ENCODE results near the gene B4GALT2.

Gene B4GALT2

DNA sequence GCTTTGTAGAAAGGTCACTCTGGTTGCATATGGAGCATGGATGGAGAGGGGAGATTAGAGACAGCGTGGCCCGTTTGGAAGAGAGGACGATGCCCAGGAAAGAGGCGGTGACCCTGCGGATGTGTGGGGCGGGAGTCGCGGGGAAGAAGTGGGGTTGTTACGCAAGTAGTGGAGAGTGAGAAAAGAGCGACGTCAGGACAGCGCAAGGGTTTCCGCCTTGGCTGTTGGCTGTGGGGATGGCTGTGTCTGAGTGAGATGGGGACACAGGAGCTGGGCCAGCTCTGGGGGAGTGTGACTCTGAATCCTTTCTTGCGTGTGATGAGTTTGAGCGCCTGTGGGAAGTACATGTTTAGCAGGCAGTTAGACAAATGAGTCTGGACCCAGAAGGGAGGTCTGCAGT is 3.8 kb downstream of the B4GALT2 start:
- in situ Hi-C loops (cut with MboI; ENCODE audit: low sequenced_read_pairs) = no loop called here

DNA sequence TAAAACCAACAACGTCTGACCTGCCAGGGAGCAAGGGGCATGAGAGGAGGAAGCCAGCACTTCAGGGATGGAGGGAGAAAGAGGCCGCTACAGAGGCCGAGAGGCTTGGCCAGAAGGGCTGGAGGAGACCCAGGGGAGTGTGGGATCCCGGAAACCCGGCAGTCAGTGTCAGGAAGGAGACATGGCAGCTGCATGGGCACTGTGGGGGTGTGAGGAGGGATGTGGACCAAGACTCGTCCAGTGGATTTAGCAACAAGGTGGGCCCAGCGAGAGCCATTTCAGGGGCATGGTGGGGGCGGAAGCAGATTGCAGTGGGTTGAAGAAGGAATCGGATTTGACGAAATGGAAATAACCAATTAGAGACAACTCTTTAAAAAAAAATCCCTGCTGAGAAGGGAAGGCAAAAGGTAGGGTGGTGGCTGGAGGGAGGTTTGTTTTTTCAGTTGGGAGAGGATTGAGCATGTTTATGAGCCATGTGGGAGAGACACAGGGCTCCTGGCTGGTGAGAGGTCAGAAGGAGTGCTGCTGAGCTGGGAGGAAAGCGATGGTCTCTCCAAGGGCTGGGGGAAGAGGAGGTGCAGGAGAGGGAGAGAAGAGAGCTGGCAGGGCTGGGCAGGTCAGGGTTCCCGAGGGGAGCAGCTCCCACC is 4.4 kb downstream of the B4GALT2 start:
- in situ Hi-C loops (cut with MboI; ENCODE audit: low sequenced_read_pairs) = no loop called here

GRCh38 chr1:43984855-43985254 is 5.8 kb downstream of the B4GALT2 start:
- in situ Hi-C loops (cut with MboI; ENCODE audit: low sequenced_read_pairs) = no loop called here

GRCh38 chr1:43985984-43986595 is 7.1 kb downstream of the B4GALT2 start:
- in situ Hi-C loops (cut with MboI; ENCODE audit: low sequenced_read_pairs) = no loop called here

- in situ Hi-C loops (cut with MboI; ENCODE audit: low sequenced_read_pairs) = no loop called here
Measured at GRCh38 chr1:43986712-43987111, 7.7 kb downstream of the B4GALT2 start.

GRCh38 chr1:43987159-43987902 is 8.3 kb downstream of the B4GALT2 start:
- in situ Hi-C loops (cut with MboI; ENCODE audit: low sequenced_read_pairs) = no loop called here

- in situ Hi-C loops (cut with MboI; ENCODE audit: low sequenced_read_pairs) = no loop called here
Measured at GRCh38 chr1:43990271-43991199, 11.5 kb downstream of the B4GALT2 start.

GRCh38 chr1:43991200-43991475 is 12.1 kb downstream of the B4GALT2 start:
- in situ Hi-C loops (cut with MboI; ENCODE audit: low sequenced_read_pairs) = no loop called here

DNA sequence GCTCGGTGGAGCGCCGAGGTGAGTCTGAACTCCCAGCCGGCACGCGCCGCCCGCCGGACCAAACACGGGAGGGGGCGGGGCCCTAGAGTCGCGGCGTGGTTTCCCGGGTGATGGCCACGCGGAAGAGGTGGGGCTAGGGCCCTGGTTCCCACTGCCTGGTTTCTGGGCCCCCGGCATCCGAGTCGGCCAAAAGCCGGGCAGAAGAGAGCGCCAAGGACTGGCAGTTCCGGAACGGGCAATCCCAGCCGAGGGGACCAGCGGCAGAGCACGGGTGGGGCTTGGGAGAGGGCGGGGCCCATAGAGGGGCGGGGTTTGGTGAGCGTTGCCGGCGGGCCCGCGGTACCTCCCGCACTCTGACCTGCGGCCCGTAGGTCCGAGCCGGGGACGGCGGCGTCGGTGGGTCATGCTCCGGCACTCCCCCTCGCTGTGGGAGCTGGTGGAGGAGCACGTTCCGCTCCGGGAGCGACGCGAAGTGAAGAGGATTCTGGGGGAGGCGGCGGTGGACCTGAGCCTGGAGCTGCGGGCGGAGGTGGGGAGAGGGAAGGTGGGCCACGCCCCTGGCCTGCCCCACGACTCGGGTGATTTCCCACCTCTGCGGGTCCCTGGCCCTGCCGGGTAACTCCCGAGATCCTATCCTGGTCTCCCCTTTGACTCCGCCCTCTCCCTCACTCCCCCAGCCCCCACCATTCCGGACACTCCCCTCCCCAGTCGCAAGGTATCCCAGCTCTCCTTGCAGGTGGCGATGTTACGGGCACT is 12.6 kb downstream of the B4GALT2 start, which contains the start of gene CCDC24:
TSS of gene CCDC24 (plus strand) at position 124 of the 756 bp plus-strand sequence. CDS start at position 404, 280 bp downstream.
- in situ Hi-C loops (cut with MboI; ENCODE audit: low sequenced_read_pairs) = no loop called here

DNA sequence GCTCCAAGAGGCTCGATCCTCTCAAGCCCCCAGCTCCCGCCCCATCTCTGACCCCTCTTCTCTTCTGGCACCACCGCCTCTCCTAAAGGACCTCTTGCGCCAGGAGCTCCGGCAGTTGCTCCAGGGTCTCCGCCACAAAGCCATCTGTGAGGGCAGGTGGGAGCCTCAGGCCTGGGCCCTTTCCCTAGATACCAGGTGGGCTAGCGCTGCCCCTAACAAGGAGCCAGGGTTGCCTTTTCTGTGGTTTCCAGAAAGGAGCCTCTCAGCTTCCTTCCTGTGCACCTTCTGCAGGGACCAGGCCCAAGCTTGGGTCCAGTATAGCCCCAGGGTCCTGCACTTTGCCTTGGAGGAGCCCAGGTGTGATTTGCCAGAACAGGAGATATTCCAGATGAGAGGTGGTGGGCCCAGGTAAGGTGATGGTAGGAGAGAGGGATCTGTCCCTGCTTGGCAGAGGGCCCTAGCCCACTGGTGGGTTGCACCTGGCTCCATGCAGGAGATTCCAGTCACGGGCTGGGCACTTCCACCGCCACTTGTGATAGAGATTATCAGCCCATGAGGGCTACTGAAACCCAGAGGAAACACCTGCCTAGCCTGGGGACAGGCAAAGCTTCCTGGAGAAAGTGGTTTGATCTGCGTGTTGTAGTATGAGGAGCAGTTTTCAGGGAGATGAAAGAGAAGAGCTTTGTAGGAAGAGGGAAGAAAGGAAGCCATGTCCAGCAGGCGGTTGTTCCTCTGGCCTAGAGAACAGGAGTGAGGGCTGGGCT is 13.4 kb downstream of the B4GALT2 start:
- in situ Hi-C loops (cut with MboI; ENCODE audit: low sequenced_read_pairs) = no loop called here

- in situ Hi-C loops (cut with MboI; ENCODE audit: low sequenced_read_pairs) = no loop called here
Measured at GRCh38 chr1:43993206-43993914, 14.3 kb downstream of the B4GALT2 start.

DNA sequence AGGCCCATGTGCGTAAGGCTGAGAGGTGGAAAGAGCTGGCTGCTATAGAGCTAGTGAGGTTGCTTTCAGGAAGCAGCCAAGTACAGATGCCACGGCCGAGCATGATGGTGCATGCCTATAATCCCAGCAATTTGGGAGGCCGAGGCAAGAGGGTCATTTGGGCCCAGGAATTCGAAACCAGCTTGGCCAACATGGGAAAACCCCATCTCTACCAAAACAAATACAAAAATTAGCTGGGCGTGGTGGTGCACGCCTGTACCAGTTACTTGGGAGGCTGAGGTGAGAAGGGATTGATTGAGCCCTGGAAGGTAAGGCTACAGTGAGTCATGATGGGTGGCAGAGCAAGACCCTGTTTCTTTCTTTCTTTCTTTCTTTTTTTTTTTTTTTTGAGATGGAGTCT is 15.1 kb downstream of the B4GALT2 start:
- in situ Hi-C loops (cut with MboI; ENCODE audit: low sequenced_read_pairs) = no loop called here

DNA sequence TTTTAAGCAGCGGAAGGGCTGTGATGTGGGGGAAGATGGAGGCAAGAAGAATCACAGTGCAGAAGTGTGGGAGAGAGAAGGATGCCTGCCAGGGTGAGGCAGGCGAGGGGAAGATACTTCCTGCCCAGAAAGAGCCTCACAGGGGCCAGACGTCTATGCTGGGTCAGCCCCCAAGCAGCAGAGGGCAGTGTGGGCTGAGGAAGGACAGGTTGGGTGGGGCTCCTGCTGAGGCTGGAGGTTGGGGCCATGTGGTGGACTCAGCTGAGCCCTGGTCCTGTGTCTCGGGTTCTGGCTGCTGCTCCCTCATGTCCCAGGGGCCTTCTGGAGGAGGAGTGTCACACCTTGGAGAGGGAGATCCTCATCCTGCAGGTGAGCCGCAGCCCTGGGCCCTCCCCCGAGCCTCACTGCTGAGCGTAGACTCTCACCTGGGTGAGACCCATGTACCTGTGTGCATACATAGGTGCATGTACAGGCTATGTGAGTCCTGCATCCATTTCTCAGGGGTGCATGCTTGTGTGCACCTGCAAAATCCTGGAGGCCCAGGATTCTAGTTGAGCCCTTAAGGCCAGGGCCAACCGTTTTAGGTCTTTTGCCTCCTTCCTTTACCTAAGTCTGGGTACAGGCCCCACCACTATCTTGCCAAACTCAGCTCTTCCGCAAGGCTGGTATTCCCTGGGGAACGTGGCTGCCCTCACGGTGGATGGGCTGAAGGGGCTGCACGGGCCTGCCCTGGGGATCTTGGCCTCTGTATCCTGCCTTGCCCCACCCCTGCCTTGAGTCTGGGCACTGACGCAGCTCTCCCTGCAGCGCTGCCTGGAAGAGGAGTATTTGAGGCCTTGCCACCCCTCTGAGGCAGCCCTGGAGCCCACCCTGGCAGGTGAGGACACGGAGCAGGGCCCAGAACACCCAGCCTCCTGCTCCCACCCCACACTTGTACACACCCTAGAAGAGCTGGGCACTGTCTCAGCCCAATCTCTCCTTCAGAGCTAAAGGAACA is 16.1 kb downstream of the B4GALT2 start:
- in situ Hi-C loops (cut with MboI; ENCODE audit: low sequenced_read_pairs) = no loop called here

DNA sequence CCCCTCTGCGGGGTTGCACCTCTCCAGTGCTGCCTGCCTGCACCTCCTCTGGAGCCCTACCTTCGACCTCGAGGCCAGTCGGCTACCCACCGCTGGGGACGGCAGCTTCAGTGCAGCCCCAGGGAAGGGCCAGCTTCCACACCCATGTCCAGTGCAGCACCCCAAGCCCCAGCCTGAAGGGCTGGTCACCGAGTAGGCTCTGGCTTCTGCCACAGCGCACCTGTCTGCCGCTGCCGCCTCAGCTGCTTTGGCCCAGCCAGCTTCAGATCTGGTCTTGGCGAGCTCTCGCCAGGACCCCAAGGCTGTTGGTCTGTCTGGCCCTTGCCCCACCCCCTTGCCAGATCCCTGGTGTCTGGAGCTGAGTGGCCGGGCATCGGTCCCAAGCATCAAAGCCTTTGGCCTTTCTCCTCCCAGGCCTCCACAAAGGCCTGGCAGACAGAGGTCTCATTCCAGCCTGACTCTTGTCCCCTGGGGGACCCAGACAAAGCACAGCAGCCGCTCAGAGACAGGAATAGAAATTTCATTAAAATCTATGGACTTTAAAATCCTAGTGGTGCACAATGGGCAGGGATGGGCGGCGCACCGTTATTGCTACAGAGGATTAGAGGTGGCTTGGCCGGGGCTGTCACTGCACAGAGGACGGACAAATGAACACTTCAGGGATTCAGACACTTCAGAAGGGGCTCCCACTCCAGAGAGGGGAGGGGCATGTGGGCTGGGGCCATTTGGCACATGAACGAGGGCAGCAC is 17.1 kb downstream of the B4GALT2 start:
- in situ Hi-C loops (cut with MboI; ENCODE audit: low sequenced_read_pairs) = no loop called here

- in situ Hi-C loops (cut with MboI; ENCODE audit: low sequenced_read_pairs) = no loop called here
Measured at GRCh38 chr1:43996733-43997115, 17.7 kb downstream of the B4GALT2 start.

- in situ Hi-C loops (cut with MboI; ENCODE audit: low sequenced_read_pairs) = no loop called here
Measured at GRCh38 chr1:43997295-43997999, 18.4 kb downstream of the B4GALT2 start.

DNA sequence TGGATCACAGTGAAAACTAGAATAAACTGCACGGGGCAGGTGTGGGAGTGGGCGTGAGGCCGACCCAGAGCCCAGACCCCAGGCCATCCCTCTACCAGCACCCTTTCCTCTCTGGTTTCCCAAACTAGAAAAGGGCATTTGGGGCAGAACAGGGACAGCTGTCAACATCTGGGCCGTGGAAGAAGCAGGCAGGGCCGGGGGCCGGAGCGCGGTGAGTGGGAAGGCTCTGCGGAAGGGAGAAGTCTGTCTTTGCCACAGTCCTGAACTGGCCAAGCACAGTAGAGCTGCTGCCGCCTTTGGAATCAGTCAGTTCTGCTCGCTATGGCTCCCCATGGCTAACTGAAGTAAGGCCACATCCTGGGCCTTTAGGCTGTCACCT is 19.0 kb downstream of the B4GALT2 start:
- in situ Hi-C loops (cut with MboI; ENCODE audit: low sequenced_read_pairs) = no loop called here
